ENCODE data around the gene CYP2W1. TPM values are rescaled to one million over a fixed set of nuclear protein-coding genes. Genes with fewer than 3 reads are reported as not detected.

The CYP2W1 gene
- total RNA-seq, 4 donors from 2014 or later: 11.7 to 31.6 (median 19.3) TPM

- intact Hi-C loops (cut with DNase I; ENCODE audit: low total_unique reads): no loop called here
Measured at GRCh38 chr7:988963-989529, 6.1 kb downstream of the CYP2W1 start.

GRCh38 chr7:990352-990932, 7.5 kb downstream of the CYP2W1 start:
- 57 to 63% methylated on average over 35 to 36 of the region's 36 CpGs for WGBS, 2 donors
- DNase-seq (ENCODE audit: low spot score in 2 of 2): no peak
- TF ChIP-seq POLR2A (IDR thresholded peaks at IDR 0.05) (no peak), CTCF (IDR thresholded peaks at IDR 0.05) (no peak)
- no peak overlapping the region for H3K4me3 ChIP-seq (ENCODE audit: low read depth, poor library complexity, severe bottlenecking)
- intact Hi-C loops (cut with DNase I; ENCODE audit: low total_unique reads): loop anchor here (5.0 to 10.0 kb wide), 2 partner anchors 77 to 154 kb away; no protein-coding TSS in a partner anchor

More at GRCh38 chr7:988963-989529, 6.1 kb downstream of the CYP2W1 start:
- no peak overlapping the region for H3K4me3 ChIP-seq (ENCODE audit: low read depth, poor library complexity, severe bottlenecking)
- no peak for TF ChIP-seq POLR2A (IDR thresholded peaks at IDR 0.05)
- TF ChIP-seq CTCF (IDR thresholded peaks at IDR 0.05): no peak
- DNase-seq (ENCODE audit: low spot score in 2 of 2): no peak
- 61 to 79% methylated on average over 5 to 14 of the region's 15 CpGs for WGBS, 2 donors

- TF ChIP-seq CTCF (IDR thresholded peaks at IDR 0.05) (no peak), POLR2A (IDR thresholded peaks at IDR 0.05) (no peak)
- H3K4me3 ChIP-seq (ENCODE audit: low read depth, poor library complexity, severe bottlenecking): no peak overlapping the region
- no peak for DNase-seq (ENCODE audit: low spot score in 2 of 2)
- 46 to 49% methylated on average over 30 of the region's 35 CpGs for WGBS, 2 donors
- intact Hi-C loops (cut with DNase I; ENCODE audit: low total_unique reads): loop anchor here (5.0 to 10.0 kb wide), 2 partner anchors 76 to 154 kb away; no protein-coding TSS in a partner anchor
Measured at GRCh38 chr7:990933-991728, 8.2 kb downstream of the CYP2W1 start.

GRCh38 chr7:991729-992656, 9.0 kb downstream of the CYP2W1 start:
- DNase-seq (ENCODE audit: low spot score in 2 of 2): no peak
- TF ChIP-seq CTCF (IDR thresholded peaks at IDR 0.05): no peak
- TF ChIP-seq POLR2A (IDR thresholded peaks at IDR 0.05): no peak
- WGBS, 2 donors: 48 to 49% methylated on average over 18 to 30 of the region's 34 CpGs
- intact Hi-C loops (cut with DNase I; ENCODE audit: low total_unique reads): loop anchor here (5.0 to 10.0 kb wide), 2 partner anchors 75 to 153 kb away; no protein-coding TSS in a partner anchor
- H3K4me3 ChIP-seq (ENCODE audit: low read depth, poor library complexity, severe bottlenecking): no peak overlapping the region
